Bronchial epithelial cell (primary cell): ENCODE measurements around the gene MAEA. TPM values are rescaled to one million over a fixed set of nuclear protein-coding genes. Genes with fewer than 3 reads are reported as not detected.
A peak's percentile ranks its signal among the peaks of the same experiment; 100 is the strongest.

Experiments
- DNase-seq: peaks from one replicate; pipeline ENCODE4 v3.0.0-alpha.2; 2010; ENCODE audit warnings: low read depth
- FAIRE-seq: peaks from 2 replicates; lab custom pipeline; 2011; peaks lifted over from hg19 to GRCh38; lab: Jason Lieb, UNC
- H3K27me3 ChIP-seq: 2 replicates; pipeline ENCODE4 v1.5.1; 2011; ENCODE audit warnings: low read length; ENCODE audit not compliant: control insufficient read depth, insufficient read depth
- H3K36me3 ChIP-seq: 2 replicates; pipeline ENCODE4 v1.5.1; 2011; ENCODE audit warnings: low read length; ENCODE audit not compliant: control insufficient read depth, insufficient read depth
- H3K4me3 ChIP-seq: 2 replicates; pipeline ENCODE4 v1.5.1; 2011; ENCODE audit warnings: mild to moderate bottlenecking, low read depth, low read length, control low read depth
- CTCF ChIP-seq: IDR thresholded peaks from 2 replicates; pipeline ENCODE4 v1.5.1; 2011; ENCODE audit warnings: mild to moderate bottlenecking, moderate library complexity, low read length, control low read depth, inconsistent platforms; ENCODE audit not compliant: insufficient read depth, severe bottlenecking
- total RNA-seq: library from RNA; depleted of rRNA; stranded (reverse); fragments of >200 nt; gene quantifications from 2 replicates; pipeline ENCODE4 v1.2.1, GENCODE V29; 2014

MAEA gene
- total RNA-seq, 1 donor from 2014 or later = 46.1 TPM

DNA sequence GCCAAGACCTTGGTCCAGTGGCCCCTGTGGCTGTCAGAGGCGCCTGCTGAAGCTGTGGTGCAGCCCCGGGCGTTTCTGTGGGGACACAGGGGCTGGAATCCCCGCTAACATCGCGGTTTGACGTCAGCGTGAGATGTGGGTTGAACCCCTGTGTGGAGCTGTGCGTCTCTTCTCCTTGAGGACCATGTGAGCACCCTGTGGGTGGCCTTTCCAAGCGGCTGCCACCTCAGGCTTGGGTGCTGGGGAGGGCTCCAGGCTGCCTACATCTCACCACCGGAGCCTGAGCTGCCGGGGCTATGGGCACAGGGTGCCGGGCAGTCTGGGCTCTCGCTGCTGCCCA is 85.0 kb downstream of the MAEA start:
- peaks cover 1% of the 10 kb centered on the region for H3K36me3 ChIP-seq
- TF ChIP-seq CTCF = no peak
- H3K4me3 ChIP-seq = no peak overlapping the region
- DNase-seq (no peak), FAIRE-seq (no peak)
- no peaks in the 10 kb centered on the region for H3K27me3 ChIP-seq

DNA sequence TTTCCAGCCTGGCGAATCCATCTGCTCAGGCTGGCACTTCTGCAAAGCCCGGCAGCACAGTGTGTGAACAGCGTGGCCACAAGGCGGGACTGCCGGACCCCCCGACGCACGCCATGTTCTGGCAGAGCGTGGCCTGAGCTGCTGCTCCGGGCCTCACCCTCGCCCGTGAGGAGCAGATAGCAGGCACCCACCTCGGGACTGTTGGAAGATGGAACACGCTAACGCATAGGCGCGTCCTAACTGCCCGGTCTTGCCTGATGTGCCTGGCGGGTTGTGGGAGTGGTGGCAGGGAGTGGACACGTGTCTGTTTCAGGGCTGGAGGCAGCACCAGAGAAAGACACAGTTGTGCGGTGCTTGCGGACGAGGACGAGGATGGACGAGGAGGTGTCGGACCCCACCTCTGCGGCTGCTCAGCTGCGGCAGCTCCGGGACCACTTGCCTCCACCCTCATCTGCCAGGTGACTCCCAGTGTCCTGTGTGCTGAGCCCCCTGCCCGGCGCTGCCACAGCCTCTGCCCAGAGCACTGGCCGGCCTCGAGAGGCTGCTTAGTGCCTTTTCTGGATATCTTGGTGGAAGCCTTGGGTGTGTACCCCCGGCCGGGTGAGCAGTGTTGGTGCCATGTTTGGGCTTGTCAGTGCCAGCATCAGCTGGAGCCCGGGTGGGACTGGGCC is 85.5 kb downstream of the MAEA start:
- FAIRE-seq = no peak

GRCh38 chr4:1375761-1376322 is 86.2 kb downstream of the MAEA start:
- Histone ChIP-seq H3K27me3 (no peaks in the 10 kb centered on the region), H3K4me3 (no peak overlapping the region), H3K36me3 (peaks cover 1% of the 10 kb centered on the region)
- FAIRE-seq = peak; percentile 58
- TF ChIP-seq CTCF = no peak
- no peak for DNase-seq

More for the DNA sequence above, 85.5 kb downstream of the MAEA start:
- no peak for TF ChIP-seq CTCF
- H3K36me3 ChIP-seq = peaks cover 1% of the 10 kb centered on the region
- DNase-seq = no peak
- no peak overlapping the region for H3K4me3 ChIP-seq
- H3K27me3 ChIP-seq = no peaks in the 10 kb centered on the region

DNA sequence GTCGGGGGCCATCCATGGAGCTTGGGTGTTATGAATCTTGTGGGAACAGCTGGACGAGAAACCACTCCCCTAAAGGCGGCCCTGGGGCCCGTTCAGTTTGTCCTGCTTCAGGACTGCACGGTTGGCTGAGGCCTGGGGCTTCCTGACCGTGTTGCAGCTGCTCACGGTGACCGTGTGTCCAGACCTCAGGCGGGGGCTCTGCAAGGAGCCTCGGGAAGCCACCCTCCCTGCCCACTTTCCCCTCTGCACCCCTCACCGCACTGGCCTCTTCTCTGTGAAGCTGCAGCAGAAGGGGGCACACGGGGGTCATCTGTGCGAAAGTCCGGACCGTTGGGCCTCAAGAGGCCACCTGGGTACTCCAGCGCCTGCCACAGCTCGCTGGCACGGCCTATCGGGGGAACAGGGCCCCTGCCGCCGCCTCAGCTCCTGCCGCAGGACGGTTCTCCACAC is 86.7 kb downstream of the MAEA start:
- Histone ChIP-seq H3K36me3 (peaks cover 2% of the 10 kb centered on the region), H3K4me3 (no peak overlapping the region), H3K27me3 (no peaks in the 10 kb centered on the region)
- TF ChIP-seq CTCF = no peak
- DNase-seq (no peak), FAIRE-seq (no peak)

GRCh38 chr4:1376841-1377605 is 87.3 kb downstream of the MAEA start:
- H3K27me3 ChIP-seq = no peaks in the 10 kb centered on the region
- TF ChIP-seq CTCF = no peak
- FAIRE-seq (no peak), DNase-seq (no peak)
- H3K36me3 ChIP-seq = peaks cover 2% of the 10 kb centered on the region
- H3K4me3 ChIP-seq = no peak overlapping the region
